Stimulated activated CD4-positive, alpha-beta T cell treated with anti-CD3 and anti-CD28 coated beads, Interleukin-1b, Interleukin-23, amount 100 ng/mL, for 48 hours (primary cell): ENCODE data around the gene RPS6KB2.
A peak's percentile ranks its signal among the peaks of the same experiment; 100 is the strongest.

Experiments
- DNase-seq: peaks from one replicate; pipeline ENCODE4 v3.0.0-alpha.2; 2020

Gene RPS6KB2

DNA sequence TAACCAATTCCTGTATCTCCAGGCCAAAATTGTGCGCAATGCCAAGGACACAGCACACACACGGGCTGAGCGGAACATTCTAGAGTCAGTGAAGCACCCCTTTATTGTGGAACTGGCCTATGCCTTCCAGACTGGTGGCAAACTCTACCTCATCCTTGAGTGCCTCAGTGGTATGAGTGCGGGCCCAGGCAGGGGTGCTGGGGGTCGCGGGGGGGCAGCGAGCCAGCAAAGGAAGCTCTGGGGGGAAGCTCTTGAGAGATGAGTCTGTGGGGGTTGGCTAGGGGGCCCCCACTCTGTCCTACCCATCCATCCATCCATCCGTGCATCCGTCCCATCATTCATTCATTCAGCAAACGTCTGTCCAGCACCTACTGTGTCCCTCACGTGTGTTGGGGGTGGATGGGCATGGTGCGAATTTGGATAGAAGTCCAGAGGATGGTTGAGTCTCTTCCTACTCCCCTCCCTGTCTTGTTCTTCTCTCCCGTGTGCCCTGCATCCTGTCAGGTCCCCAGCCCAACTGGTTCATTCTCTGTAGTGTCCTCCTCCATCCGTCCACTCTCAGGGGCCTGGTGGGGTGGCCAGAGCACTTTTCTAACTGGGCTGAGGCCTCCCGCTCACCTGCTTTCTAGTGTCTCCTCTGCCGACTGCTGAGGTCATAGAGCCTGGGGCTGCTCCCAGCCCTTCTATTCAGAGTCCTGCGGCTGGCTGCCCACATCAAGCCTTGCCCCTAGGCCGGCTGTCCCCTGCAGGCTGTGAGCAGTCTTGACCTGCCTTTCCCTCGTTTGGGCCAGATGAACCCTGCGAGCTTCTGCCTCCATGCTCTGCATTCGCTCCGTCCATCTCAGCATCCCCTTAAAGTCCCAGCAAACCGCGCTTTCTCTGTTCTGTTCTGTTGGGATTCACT lies 3.3 kb downstream of the RPS6KB2 start:
- no peak for DNase-seq

DNA sequence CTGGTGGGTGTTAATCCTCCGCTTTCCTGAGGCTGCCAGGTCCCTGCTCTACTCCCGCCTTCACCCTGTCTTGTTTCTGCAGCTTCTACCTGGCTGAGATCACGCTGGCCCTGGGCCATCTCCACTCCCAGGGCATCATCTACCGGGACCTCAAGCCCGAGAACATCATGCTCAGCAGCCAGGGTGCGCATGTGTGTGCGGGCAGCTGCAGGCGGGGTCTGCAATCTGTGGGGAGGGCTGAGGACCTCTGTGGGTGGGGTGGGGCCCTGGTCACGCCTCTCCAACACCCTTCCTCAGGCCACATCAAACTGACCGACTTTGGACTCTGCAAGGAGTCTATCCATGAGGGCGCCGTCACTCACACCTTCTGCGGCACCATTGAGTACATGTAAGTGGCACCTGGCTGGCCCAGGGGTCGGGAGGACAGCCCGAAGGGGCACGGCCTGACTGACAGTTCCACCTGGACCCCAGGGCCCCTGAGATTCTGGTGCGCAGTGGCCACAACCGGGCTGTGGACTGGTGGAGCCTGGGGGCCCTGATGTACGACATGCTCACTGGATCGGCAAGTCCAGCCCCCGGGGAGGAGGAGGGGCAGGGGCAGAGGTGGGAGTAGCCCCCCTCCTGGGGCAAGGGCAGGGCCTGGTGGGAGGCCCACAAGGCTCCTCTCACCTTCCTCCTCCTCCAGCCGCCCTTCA lies 4.5 kb downstream of the RPS6KB2 start:
- no peak for DNase-seq

DNA sequence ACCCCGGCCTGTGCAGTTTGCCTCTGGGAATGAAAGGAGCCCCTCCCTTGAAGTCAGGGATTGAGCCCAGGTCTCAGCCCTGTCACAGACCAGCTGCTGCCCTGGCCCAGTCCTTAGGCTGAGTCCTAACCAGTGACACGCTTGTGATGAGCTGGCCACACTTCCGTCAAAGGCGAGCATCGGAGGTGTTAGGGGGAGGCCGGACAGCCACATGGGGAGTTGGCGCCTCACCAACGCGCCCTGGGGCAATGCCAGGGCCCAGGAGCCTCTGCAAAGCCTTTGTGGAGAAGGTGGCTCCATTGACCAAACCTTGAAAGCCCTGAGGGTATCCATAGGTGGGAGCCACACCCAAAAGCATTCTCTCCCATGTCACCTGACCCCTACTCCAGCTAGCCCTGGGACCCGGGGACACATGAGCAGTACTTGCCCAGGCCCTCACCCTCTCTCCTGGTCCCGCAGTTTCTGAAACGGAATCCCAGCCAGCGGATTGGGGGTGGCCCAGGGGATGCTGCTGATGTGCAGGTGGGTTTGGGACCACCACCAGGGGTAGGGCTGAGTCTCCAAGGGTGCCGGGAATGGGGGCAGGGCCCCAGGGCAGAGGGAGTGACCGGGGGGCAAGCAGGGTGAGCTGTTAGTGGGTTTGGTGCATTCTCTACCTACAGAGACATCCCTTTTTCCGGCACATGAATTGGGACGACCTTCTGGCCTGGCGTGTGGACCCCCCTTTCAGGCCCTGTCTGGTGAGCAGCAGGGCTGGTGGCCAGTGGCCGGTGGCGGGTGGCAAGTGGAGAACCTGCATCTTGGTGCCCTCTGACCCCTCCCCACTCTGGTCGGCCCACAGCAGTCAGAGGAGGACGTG lies 5.5 kb downstream of the RPS6KB2 start:
- DNase-seq: no peak

DNA sequence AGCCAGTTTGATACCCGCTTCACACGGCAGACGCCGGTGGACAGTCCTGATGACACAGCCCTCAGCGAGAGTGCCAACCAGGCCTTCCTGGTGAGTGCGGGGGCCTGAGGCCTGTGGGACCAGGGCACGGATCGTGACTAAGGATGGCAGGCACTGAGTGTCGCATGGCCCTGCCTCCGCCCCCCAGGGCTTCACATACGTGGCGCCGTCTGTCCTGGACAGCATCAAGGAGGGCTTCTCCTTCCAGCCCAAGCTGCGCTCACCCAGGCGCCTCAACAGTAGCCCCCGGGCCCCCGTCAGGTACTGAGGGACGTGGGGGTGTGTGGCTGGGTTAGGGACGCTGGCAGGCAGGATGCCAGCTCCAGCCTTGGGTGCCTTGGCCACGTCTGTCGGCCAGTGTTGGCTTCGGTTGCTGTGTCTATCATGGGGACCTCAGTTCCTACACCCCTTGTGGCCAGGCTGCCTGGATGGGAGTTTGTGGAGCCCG lies 6.1 kb downstream of the RPS6KB2 start:
- no peak for DNase-seq

DNA sequence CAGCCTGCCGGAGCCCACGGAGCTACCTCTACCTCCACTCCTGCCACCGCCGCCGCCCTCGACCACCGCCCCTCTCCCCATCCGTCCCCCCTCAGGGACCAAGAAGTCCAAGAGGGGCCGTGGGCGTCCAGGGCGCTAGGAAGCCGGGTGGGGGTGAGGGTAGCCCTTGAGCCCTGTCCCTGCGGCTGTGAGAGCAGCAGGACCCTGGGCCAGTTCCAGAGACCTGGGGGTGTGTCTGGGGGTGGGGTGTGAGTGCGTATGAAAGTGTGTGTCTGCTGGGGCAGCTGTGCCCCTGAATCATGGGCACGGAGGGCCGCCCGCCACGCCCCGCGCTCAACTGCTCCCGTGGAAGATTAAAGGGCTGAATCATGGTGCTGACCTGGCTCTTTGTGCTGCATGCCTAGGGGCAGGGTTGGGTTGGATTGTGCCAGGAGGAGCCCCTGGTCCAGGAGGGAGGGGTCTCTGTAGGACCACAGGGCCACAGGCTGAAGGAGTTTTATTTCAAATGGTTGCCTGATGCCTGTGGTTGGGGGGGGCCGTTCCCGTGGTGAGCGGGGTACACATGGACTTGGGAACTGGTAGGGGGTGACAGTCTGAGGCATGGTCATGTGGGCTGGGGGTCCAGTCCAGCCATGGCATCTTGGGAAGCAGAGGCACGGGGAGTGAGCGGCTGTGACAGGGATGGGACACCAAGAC lies 6.9 kb downstream of the RPS6KB2 start:
- DNase-seq: no peak

DNA sequence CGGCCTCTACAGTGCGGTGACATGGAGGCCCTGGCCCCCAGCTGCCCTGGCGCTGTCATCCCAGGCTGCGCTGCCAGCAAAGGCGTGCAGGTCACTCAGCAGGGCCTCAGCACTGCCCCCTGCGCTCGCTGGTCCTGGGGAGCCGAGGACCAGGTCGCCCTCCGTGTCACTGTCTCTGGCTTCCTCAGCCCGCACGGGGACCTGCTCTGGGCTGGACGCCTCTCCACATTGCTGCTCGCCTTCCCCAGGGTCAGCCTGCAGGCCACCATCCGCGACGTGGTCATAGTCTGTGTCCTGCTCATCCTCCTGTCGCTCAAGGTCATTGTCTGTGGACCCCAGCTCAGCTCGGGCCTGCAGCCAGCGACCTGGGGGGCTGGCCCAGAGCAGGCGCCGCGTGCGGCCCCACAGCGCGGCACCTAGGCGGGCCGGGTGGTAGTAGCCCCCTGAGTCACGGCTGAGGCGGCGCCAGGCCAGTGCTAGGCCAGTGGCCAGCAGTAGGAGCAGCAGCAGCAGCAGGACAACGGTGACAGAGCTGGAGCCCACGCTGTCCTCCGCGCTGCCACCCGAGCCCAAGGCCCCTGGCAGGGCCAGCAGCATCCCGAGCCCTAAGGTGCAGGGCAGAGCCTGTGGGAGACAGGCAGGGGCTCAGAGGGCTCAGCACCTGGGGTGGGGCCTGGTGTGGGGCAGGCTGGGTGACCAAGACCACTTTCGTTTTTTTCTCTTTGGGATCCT lies 7.6 kb downstream of the RPS6KB2 start:
- DNase-seq: no peak

DNA sequence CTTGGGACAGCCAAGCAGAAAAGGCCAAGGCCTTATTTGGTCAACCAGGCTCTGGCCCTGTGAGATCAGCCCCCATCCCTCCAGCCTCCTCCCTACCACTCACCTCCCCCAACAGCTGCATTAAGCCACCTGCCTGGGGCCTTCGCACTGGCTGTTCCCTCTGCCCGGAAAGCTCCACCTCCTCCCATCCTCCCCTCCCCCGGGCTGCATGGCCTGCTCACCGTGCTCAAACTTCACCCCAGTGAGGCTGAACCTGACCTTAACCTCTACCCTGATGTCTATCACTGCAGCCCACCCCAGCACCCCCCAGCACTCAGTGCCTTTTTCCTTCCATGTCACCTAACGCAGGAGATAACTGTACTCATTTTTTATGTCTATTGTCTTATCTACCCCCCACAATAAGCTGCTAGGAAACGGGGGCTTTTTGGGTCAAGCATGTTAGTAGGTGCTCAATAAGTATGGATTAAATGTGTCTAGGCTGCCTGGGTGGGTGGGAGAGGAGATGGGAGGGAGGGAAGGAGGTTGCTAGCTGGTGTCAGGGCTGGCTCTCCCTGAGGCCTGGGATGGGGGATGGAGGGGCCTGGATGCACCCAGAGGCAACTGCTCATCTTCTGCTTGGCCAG lies 8.3 kb downstream of the RPS6KB2 start:
- DNase-seq: peak; percentile 81

DNA sequence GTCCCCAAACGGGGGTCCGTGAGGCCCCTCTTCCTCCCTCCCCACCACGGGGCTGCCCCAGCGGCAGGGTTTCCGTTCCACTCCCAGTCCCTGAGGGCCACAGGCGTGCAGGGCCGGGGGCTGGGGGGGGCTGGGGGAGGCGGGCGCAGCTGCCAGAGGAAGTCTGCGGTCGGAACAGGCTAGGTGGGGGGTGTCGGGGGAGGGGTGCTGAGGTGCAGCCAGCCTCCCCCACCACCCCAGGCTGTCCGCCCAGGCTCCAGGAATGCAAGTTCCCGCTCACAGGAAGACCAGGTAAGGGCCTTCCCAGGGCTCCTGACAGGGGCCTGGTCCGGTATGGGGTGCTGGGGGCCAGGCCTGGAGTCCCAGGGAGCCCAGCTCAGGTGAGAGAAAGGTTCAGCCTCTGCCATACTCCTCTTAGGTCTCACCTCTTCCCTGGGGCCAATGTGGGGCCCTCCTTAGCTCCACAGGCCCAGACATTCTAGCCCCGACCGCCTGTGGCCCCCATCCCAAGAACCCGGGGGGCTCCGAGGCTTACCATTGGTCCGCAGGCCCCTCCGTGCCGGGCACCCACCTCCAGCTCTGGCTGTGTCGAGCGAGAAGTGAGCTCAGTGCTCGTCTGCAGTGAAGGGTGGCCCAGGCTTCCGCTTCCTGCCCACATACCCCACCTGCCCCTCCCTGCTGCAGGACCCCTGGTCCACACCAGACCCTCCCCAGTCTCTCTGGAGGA lies 9.0 kb downstream of the RPS6KB2 start, which contains the start of gene PTPRCAP:
Gene PTPRCAP, minus strand, starts transcription at position 601 of the 727 bp plus-strand sequence. Its CDS starts 63 bp downstream, at position 538.
- DNase-seq: peak; percentile 60

DNA sequence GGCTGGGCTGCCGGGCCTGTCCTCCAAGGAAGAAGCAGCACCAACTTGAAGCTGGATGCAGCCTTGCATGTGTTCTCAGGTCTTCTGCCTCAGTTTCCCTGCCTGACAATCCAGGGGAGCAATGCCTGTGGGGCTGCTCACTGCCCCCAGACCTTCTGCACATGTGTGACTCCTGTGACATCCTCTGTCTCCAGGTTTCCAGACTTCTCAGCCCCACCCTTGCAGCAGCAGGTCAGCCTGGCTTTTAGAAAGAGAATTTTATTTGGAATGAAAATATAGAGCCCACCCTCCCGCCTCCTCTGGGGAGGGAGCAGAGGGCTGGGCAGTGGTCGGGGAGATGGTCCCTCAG lies 9.5 kb downstream of the RPS6KB2 start:
- no peak for DNase-seq

DNA sequence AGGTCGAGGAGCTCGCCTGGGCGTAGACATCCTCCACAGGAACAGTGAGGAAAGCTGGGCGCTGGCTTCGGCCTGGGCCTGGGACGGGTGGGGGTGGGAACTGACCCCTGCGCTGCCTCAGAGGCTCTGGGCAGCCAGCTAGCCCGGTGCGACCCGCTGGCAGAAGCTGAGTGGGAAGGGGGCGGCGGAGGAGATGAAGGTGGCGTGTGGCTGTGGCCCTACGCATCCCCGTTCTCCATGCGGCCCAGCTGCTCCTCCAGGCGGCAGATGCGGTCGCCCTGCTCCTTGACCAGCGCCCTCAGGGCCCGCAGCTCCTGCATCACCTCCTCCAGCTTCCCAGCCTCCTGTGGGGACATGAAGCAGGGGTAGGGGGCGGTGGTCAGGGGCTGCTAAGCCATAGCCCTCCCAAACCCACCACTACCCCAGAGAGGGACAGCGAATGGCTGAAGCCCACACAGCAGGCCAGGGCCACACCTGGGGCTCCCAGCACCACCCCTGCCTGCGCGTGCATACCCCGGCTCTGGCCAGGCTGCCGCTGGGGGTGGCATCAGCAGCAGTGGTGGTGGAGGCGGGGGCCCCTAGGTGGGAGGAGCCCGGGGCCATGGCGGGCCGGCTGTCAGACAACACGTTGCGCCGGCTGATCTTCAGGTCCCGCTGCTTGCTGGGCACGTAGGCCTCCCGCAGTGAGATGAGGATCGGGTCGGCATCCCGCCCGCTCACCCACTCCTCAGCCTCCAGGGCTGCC lies 10.0 kb downstream of the RPS6KB2 start:
- DNase-seq: peak; percentile 88

DNA sequence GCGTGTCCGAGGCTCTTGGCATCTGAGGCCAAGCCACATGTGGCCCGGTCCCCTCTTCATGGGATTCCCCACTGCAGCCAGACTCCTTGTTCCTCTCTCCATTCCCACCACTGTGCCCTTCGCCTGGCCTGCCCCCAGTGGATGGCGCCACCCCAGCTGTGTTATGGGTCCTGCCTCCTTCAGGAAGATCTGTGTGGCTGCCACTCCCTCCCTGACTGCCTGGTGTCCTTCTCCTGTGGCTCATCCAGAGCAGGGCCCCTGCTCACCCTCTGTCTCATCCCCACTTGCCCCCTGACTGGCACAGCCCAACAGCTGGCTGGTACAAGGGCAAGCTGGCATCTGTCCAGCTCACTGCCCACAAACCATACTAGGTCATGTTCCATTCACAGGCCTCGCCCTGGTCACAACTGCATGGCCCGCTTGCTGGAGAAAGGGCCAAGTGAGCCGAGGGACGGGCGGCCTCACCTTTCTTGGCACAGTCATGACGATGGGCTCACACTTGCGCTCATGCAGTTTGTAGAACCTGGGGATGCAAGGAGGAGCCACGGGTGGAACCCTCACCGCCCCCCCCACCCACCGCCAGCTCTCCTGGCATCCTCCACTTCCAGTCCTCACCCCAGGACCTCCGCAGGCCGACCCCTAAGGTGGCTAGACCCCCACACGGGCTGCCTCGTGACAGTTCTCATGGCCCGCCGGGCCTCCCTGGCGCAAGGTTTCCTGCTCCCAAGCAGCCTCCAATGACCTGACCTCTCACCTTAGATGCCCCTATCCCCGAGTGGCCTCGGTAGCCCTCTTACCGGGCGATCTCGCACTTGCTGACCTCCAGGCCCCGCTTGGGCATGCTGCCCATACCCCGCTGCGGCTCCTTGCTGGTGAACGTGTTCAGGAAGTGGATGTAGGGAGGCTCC lies 11.3 kb downstream of the RPS6KB2 start:
- DNase-seq: peak; percentile 52

DNA sequence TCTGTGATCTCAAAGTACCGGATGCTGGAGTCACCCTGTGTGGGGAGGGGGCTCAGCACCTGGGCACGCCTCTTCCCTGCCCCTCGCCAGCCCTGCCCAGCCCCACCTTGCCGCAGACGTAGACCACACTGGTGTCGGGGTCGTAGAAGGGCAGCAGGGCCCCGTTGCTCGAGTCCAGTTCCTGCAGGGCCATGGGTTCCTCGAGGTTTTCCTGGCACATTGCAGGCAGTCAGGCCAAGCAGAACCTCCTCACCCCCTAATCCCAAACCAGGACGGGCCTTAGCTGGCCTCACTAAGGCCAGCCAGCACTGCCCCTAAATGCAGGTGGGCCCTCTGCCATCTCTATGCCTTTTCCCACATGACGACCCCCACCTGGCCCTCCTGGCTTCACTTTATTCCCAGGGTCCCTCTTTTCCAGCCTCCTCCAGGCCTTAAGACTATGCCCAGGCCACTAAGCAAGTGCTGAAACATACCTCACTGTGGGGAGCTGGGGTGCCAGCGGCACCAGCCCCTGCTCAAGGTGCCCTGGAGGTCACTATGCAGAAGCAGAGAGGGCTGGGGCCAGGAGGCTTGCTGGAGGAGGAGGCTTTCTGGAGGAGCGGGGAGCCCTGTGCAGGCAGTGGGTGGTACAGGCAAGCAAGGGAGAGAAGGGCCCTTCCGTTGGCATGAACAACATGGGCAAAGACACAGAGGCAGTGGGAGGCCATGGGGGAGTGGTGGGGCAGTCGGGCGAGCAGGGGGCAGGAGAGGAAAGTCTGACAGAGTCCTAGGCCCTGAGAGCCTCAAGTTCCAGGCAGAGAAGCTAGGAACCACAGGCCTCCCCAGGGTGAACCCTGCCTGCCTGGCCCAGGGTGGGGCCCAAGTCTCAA lies 12.2 kb downstream of the RPS6KB2 start:
- DNase-seq: no peak

DNA sequence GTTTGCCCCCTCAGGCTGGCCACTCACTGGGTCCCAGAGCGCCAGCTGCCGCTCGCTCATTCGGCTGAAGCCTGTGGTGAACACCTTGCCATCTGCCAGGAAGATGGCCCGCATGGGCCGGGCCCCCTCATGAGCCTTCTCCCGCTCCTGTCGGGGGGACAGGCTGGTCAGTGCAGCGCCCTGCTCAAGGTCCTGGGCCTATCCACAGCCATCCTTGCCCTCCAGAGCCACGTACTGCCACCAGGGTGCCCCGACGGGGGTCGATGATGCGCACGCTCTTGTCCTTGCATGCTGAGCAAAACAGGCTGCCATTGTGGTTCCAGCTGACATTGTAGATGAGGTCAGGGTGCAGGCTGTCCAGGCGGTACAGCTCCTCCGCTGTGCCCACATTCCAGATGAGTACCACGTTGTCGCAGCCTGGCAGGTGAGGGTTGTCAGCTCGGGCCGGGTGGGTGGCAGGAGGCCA lies 12.8 kb downstream of the RPS6KB2 start:
- DNase-seq: no peak

DNA sequence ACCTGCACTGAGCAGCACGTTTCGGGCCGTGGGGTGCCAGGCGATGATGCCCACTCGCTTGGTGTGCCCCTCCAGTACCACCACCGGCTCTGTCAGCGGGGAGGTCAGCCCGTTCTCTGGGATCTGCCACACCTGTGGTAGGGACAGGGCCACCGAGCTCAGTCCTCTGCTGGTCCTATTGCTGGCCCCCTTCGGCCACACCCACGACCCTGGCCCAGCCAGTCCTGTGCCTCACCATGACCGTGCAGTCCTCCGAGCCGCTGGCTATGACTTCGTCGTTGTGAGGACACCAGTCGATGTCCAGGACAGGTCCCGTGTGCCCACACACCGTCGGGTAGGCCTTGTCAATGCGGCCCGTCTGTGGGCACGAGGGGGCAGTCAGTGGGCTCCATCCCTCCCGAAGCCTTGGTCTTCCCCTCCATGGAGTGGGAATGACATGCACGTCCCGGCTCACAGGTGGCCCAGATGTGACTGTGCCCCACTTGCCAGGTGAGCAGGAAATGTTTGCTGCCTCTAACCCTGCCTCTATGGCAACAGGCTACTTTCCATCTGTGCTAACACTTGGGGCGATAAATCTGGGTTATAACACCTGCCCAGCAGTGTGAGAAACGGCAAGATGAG lies 13.5 kb downstream of the RPS6KB2 start:
- no peak for DNase-seq

DNA sequence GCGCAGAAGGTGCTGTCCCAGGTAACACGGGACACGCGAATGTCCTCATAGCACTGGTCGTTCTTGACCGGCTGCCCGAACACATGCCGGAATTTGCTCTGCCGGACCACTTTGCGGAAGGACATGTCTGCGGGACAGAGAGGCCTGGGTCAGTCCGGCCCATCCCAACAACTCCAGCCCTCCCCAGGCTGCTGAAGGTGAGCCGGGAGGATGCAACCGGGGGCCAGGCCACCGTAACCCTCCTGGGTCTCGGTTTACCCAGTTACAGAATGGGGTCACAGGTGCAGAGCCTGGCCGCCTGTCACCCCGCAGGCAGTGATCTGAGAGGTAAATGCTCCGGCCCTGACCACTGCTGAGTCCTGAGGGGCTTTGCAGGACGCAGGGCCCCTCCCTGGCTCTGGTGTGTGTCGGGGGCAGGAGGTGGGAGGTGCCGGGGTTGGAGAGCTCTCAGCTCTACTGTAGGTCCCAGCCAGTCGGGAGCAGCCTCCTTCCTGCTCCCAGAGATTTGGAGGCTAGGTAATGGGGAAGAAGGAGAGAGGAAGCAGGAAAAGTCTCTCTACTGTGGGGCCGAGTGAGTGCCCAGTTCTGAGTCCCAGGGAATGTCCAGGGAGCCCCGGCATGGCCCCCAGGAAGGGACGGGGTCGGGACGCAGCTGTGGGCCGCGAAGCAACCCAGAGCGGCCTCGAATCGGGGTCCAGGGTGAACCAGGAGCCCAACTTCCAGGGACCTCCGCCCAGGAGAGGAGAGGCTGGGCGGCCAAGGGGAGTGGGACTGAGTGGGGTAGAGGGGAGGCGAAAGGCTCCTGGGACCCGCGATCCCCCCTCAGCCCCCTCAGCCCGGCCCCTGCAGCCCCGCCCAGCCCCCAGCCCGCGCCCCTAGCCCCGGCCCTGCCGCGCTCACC lies 14.5 kb downstream of the RPS6KB2 start:
- DNase-seq: no peak

DNA sequence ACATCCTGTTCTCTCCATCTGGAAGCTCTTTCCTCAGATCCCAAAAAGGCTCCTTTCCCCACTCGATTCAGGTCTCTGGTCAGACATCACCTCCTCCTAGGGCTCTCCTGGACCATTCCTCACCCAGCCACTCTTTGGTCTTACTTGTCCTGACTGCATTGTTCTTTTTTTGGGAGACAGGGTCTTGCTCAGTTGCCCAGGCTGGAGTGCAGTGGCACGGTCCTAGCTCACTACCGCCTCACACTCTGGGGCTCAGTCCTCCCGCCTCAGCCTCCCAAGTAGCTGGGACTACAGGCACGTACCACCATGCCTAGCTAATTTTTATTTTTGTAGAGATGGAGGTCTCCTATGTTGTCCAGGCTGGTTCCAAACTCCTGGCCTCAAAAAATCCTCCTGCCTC lies 17.2 kb downstream of the RPS6KB2 start:
- no peak for DNase-seq
